CD14-positive monocyte (primary cell): ENCODE data around the gene SMIM28. TPM values are rescaled to one million over a fixed set of nuclear protein-coding genes. Genes with fewer than 3 reads are reported as not detected.

Experiments
- DNase-seq, 3 donors: peaks; one replicate each; pipeline ENCODE4 v3.0.0-alpha.2; 2011 to 2022
- H2AFZ ChIP-seq: 2 replicates; pipeline ENCODE4 v1.6.0; 2012; ENCODE audit warnings: mild to moderate bottlenecking, low read depth, low read length, inconsistent platforms; ENCODE audit not compliant: insufficient read depth, poor library complexity, severe bottlenecking
- H3K27ac ChIP-seq, 2 donors: 1 replicate in 1 of 2; 2 replicates in 1 of 2; pipeline ENCODE4 v1.5.1; 2012 to 2013; ENCODE audit warnings: low read length in 2 of 2, control low read depth in 1 of 2, inconsistent platforms in 1 of 2, low read depth in 1 of 2, mild to moderate bottlenecking in 1 of 2
- H3K27me3 ChIP-seq, 2 donors: one replicate each; pipeline versions ENCODE4 v1.6.0 to v1.6.1; 2011 to 2013; ENCODE audit warnings: low read length in 2 of 2; ENCODE audit not compliant: control insufficient read depth in 2 of 2, insufficient read depth in 2 of 2
- H3K36me3 ChIP-seq, 2 donors: replicated peaks in 1 of 2; 1 replicate in 1 of 2; 2 replicates in 1 of 2; pipeline versions ENCODE4 v1.5.1 to v1.6.1; 2012 to 2013; ENCODE audit warnings: low read length in 2 of 2, control low read depth in 1 of 2, inconsistent platforms in 1 of 2, mild to moderate bottlenecking in 1 of 2; ENCODE audit not compliant: insufficient read depth in 2 of 2, control insufficient read depth in 1 of 2
- H3K4me1 ChIP-seq, 2 donors: 1 replicate in 1 of 2; 2 replicates in 1 of 2; pipeline versions ENCODE4 v1.5.1 to v1.6.1; 2012 to 2013; ENCODE audit warnings: low read length in 2 of 2, control low read depth in 1 of 2, inconsistent platforms in 1 of 2, mild to moderate bottlenecking in 1 of 2, moderate library complexity in 1 of 2; ENCODE audit not compliant: insufficient read depth in 2 of 2, control insufficient read depth in 1 of 2
- H3K4me2 ChIP-seq: replicated peaks from 2 replicates; pipeline ENCODE3; 2012; ENCODE audit warnings: low read length, moderate library complexity, mild to moderate bottlenecking; ENCODE audit not compliant: poor library complexity, severe bottlenecking; ENCODE audit errors: extremely low read depth
- H3K4me3 ChIP-seq, 3 experiments: fragments of 200-600 bp in 1 of 3; sonication (generic) in 1 of 3; replicated peaks in 1 of 3; 1 replicate in 2 of 3; 2 replicates in 1 of 3; pipeline ENCODE4 v1.5.1; 2011 to 2013; ENCODE audit warnings: low read length in 3 of 3, mild to moderate bottlenecking in 3 of 3, control low read depth in 2 of 3, low read depth in 2 of 3, inconsistent platforms in 1 of 3, moderate library complexity in 1 of 3
- H3K79me2 ChIP-seq: 2 replicates; pipeline ENCODE4 v1.6.0; 2012; ENCODE audit warnings: mild to moderate bottlenecking, control low read depth, inconsistent platforms, low read length, moderate library complexity; ENCODE audit not compliant: insufficient read depth
- H3K9ac ChIP-seq: 2 replicates; pipeline ENCODE4 v1.6.0; 2017; ENCODE audit warnings: low read length, mild to moderate bottlenecking; ENCODE audit not compliant: insufficient read depth, poor library complexity, severe bottlenecking
- H3K9me3 ChIP-seq, 2 donors: replicated peaks in 1 of 2; 1 replicate in 1 of 2; 2 replicates in 1 of 2; pipeline versions ENCODE4 v1.5.1 to v1.6.1; 2012 to 2013; ENCODE audit warnings: low read length in 2 of 2, control low read depth in 1 of 2; ENCODE audit not compliant: control insufficient read depth in 1 of 2, insufficient read depth in 1 of 2
- H4K20me1 ChIP-seq: 2 replicates; pipeline ENCODE4 v1.6.0; 2012; ENCODE audit warnings: mild to moderate bottlenecking, low read length, control low read depth, moderate library complexity; ENCODE audit not compliant: insufficient read depth
- H3K27ac Mint-ChIP-seq, 7 donors: one replicate each; pipeline ENCODE4 v1.8.0; 2020; ENCODE audit warnings: mild to moderate bottlenecking in 7 of 7, mixed read lengths in 7 of 7, moderate library complexity in 6 of 7, inconsistent platforms in 2 of 7
- H3K27me3 Mint-ChIP-seq, 3 donors: one replicate each; pipeline ENCODE4 v1.8.0; 2021 to 2022; ENCODE audit warnings: low read depth in 3 of 3, mild to moderate bottlenecking in 3 of 3, mixed read lengths in 3 of 3, moderate library complexity in 3 of 3, inconsistent platforms in 1 of 3
- H3K36me3 Mint-ChIP-seq, 2 donors: one replicate each; pipeline ENCODE4 v1.8.0; 2020; ENCODE audit warnings: mixed read lengths in 2 of 2, inconsistent platforms in 1 of 2, mild to moderate bottlenecking in 1 of 2
- H3K4me1 Mint-ChIP-seq: one replicate; pipeline ENCODE4 v1.8.0; 2020; ENCODE audit warnings: mild to moderate bottlenecking, mixed read lengths
- H3K4me3 Mint-ChIP-seq, 2 donors: one replicate each; pipeline ENCODE4 v1.8.0; 2020; ENCODE audit warnings: mild to moderate bottlenecking in 2 of 2, mixed read lengths in 2 of 2, moderate library complexity in 1 of 2
- H3K9me3 Mint-ChIP-seq, 7 donors: one replicate each; pipeline ENCODE4 v1.8.0; 2020 to 2022; ENCODE audit warnings: mixed read lengths in 7 of 7, mild to moderate bottlenecking in 6 of 7, moderate library complexity in 6 of 7, inconsistent platforms in 2 of 7
- WGBS: methylation state at CpG from one replicate; pipeline ENCODE4 v1.1.5; 2013; ENCODE audit warnings: missing lambda C conversion rate; ENCODE audit not compliant: insufficient coverage; 5-methylcytosine and 5-hydroxymethylcytosine counted together
- intact Hi-C, 2 donors: fragments of 100-400 bp; cut with micrococcal nuclease; formaldehyde crosslinking; loops; one replicate each; pipeline versions ENCODE4 v1.15.0 to v1.15.1; 2023
- polyA plus RNA-seq, 3 donors: library from polyadenylated mRNA; depleted of rRNA in 1 of 3; unstranded in 2 of 3; stranded (reverse) in 1 of 3; fragments of 300-500 nt in 2 of 3; fragments of >200 nt in 1 of 3; fragmentation: Illumina TruSeq in 2 of 3; gene quantifications; 1 replicate in 2 of 3; 2 replicates in 1 of 3; pipeline ENCODE4 v1.2.3, GENCODE V29; 2012 to 2021
- TF ChIP-seq, protein P1 (sequence below): fragments of 200-600 bp; IDR thresholded peaks from one replicate; pipeline ENCODE4 v1.8.0; 2022; ENCODE audit warnings: antibody characterized with exemption, mild to moderate bottlenecking

SMIM28 gene
- polyA plus RNA-seq, 3 donors: not detected

DNA sequence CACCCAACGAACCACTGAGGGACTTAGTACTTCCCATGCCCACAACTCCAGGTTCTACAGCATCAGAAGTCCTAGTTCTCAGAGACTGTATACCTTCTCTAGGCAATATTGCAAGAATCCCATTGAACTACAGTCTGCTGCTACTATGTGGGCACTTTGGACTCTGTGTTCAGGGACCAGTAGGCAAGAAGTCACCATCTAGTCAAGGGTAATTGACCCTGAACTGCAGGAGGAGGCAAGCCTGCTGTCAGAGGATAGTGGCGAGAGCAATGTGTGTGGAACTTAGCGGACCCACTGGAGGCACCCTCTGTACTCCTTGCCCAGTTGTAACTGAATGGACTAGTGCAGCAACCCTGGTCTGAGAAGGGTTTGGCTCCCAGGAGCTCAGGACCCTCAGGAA lies 42.1 kb downstream of the SMIM28 start:
- Histone ChIP-seq H3K36me3 (peaks cover 36 to 56% of the 10 kb centered on the region in 2 donors), H3K27me3 (no peaks in the 10 kb centered on the region), H3K79me2 (no peaks in the 10 kb centered on the region), H3K9me3 (peaks cover 0 to 6% of the 10 kb centered on the region in 2 donors), H2AFZ (no peak overlapping the region), H3K4me2 (no peak overlapping the region), H3K4me3 (no peak overlapping the region), H4K20me1 (no peaks in the 10 kb centered on the region), H3K4me1 (peaks cover 18 to 20% of the 10 kb centered on the region in 2 donors), H3K9ac (no peak overlapping the region), H3K27ac (no peak overlapping the region)
- WGBS: 100% methylated on average over 2 of the region's 3 CpGs
- peaks cover 27% of the 10 kb centered on the region for H3K4me1 Mint-ChIP-seq
- intact Hi-C loops: loop anchor here in 1 of 2 donors (10.0 kb wide), 2 partner anchors 175 to 345 kb away; no protein-coding TSS in a partner anchor
- peaks cover 58 to 76% of the 10 kb centered on the region in 2 donors for H3K36me3 Mint-ChIP-seq
- H3K4me3 Mint-ChIP-seq: no peak overlapping the region
- TF ChIP-seq, protein P1, sequence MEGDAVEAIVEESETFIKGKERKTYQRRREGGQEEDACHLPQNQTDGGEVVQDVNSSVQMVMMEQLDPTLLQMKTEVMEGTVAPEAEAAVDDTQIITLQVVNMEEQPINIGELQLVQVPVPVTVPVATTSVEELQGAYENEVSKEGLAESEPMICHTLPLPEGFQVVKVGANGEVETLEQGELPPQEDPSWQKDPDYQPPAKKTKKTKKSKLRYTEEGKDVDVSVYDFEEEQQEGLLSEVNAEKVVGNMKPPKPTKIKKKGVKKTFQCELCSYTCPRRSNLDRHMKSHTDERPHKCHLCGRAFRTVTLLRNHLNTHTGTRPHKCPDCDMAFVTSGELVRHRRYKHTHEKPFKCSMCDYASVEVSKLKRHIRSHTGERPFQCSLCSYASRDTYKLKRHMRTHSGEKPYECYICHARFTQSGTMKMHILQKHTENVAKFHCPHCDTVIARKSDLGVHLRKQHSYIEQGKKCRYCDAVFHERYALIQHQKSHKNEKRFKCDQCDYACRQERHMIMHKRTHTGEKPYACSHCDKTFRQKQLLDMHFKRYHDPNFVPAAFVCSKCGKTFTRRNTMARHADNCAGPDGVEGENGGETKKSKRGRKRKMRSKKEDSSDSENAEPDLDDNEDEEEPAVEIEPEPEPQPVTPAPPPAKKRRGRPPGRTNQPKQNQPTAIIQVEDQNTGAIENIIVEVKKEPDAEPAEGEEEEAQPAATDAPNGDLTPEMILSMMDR: no peak
- H3K27me3 Mint-ChIP-seq: no peaks in the 10 kb centered on the region
- peaks cover 0 to 20% (median 9%) of the 10 kb centered on the region in 7 donors for H3K9me3 Mint-ChIP-seq
- DNase-seq: no peak
- no peak overlapping the region for H3K27ac Mint-ChIP-seq

DNA sequence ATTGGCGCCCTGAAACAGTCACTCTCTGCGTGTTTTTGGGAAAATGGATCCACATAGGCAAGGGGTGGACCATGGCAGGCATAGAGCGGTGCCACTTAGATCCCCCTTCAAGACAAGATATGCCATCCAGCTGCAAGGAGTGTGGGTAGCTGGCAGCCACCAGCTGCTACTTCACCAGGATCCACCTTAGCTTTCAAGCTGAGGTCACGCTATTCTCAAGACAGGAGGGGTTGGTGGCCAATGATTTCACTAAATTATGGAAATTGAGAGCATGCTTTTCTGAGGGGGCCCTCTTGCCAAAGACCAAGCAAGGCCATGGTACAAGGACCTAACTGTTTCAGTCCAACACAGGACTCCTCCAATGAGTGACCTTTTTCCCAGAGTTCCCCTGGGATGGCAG lies 42.7 kb downstream of the SMIM28 start:
- Histone ChIP-seq H3K36me3 (peaks cover 32 to 50% of the 10 kb centered on the region in 2 donors), H2AFZ (no peak overlapping the region), H3K4me3 (no peak overlapping the region)

More for the DNA sequence above, 42.7 kb downstream of the SMIM28 start:
- peak overlapping the region in 5 of 7 donors; percentile 14 to 55 (median 38) for H3K27ac Mint-ChIP-seq
- H3K36me3 Mint-ChIP-seq: peaks cover 54 to 71% of the 10 kb centered on the region in 2 donors
- H3K4me3 Mint-ChIP-seq: no peak overlapping the region
- Histone ChIP-seq H3K4me1 (peaks cover 18 to 20% of the 10 kb centered on the region in 2 donors), H3K79me2 (no peaks in the 10 kb centered on the region), H3K27ac (no peak overlapping the region), H4K20me1 (no peaks in the 10 kb centered on the region), H3K9me3 (peaks cover 0 to 6% of the 10 kb centered on the region in 2 donors), H3K4me2 (no peak overlapping the region), H3K9ac (no peak overlapping the region), H3K27me3 (no peaks in the 10 kb centered on the region)
- DNase-seq: no peak
- no peaks in the 10 kb centered on the region for H3K27me3 Mint-ChIP-seq
- TF ChIP-seq, protein P1: no peak
- peaks cover 27% of the 10 kb centered on the region for H3K4me1 Mint-ChIP-seq
- H3K9me3 Mint-ChIP-seq: peaks cover 0 to 20% (median 9%) of the 10 kb centered on the region in 7 donors
- no CpG with 5 or more reads among the region's 4 CpGs for WGBS
- intact Hi-C loops: loop anchor here in 1 of 2 donors (10.0 kb wide), 1 partner anchor 344 kb away; no protein-coding TSS in a partner anchor
